Gastroesophageal sphincter (tissue), 3 donors: Measurements from ENCODE around the gene IDUA.

Experiments
- CTCF ChIP-seq, 4 experiments: fragments of 200-600 bp in 2 of 4; fragments of 450-650 bp in 2 of 4; sonication (generic) in 1 of 4; IDR thresholded peaks; one replicate each; pipeline ENCODE4 v1.5.1; 2017 to 2019; ENCODE audit warnings: antibody characterized with exemption in 4 of 4, mild to moderate bottlenecking in 2 of 4, moderate library complexity in 2 of 4
- EP300 ChIP-seq: sonication (generic); formaldehyde crosslinking; IDR thresholded peaks from one replicate; pipeline ENCODE4 v1.6.1; 2017; ENCODE audit warnings: antibody characterized with exemption, mild to moderate bottlenecking
- POLR2AphosphoS5 ChIP-seq: sonication (generic); formaldehyde crosslinking; IDR thresholded peaks from one replicate; pipeline ENCODE4 v1.6.1; 2017; ENCODE audit warnings: antibody characterized with exemption

- no peak for TF ChIP-seq CTCF (IDR thresholded peaks at IDR 0.05)
- no peak for TF ChIP-seq POLR2AphosphoS5
- TF ChIP-seq EP300, result no peak
Measured at GRCh38 chr4:1012034-1012739, 25.3 kb downstream of the IDUA start.
